Limb (tissue), 2 donors: ENCODE data around the gene HABP2.

Experiments
- DNase-seq, 2 donors: peaks; one replicate each; pipeline ENCODE4 v3.0.0-alpha.2; 2016; ENCODE audit errors: extremely low spot score in 2 of 2

Gene HABP2

GRCh38 chr10:113603057-113603777, 50.4 kb downstream of the HABP2 start:
- DNase-seq: no peak

- no peak for DNase-seq
These were observed 51.7 kb downstream of the HABP2 start for GRCh38 chr10:113604572-113604971.

GRCh38 chr10:113605268-113605978, 52.6 kb downstream of the HABP2 start:
- DNase-seq: no peak

- no peak for DNase-seq
These were observed 56.9 kb downstream of the HABP2 start for GRCh38 chr10:113609704-113610108.

GRCh38 chr10:113610631-113611601, 58.1 kb downstream of the HABP2 start:
- no peak for DNase-seq

- no peak for DNase-seq
These were observed 59.3 kb downstream of the HABP2 start for GRCh38 chr10:113612154-113612553.

GRCh38 chr10:113613427-113613826, 60.6 kb downstream of the HABP2 start:
- no peak for DNase-seq

- DNase-seq: no peak
These were observed 61.3 kb downstream of the HABP2 start for GRCh38 chr10:113613977-113614690.

- no peak for DNase-seq
These were observed 63.6 kb downstream of the HABP2 start for GRCh38 chr10:113616244-113617074.

GRCh38 chr10:113617086-113617485, 64.2 kb downstream of the HABP2 start:
- no peak for DNase-seq

- no peak for DNase-seq
These were observed 65.5 kb downstream of the HABP2 start for GRCh38 chr10:113618338-113618737.

- no peak for DNase-seq
These were observed 66.5 kb downstream of the HABP2 start for GRCh38 chr10:113619401-113619800.

- no peak for DNase-seq
These were observed 67.7 kb downstream of the HABP2 start for GRCh38 chr10:113620511-113620910.

GRCh38 chr10:113620936-113621335, 68.1 kb downstream of the HABP2 start:
- DNase-seq: no peak

- DNase-seq: no peak
These were observed 68.9 kb downstream of the HABP2 start for GRCh38 chr10:113621799-113622198.

- no peak for DNase-seq
These were observed 70.0 kb downstream of the HABP2 start for GRCh38 chr10:113622831-113623230.

- DNase-seq: no peak
These were observed 72.8 kb downstream of the HABP2 start for GRCh38 chr10:113625461-113626186.

- DNase-seq: peak in 1 of 2 donors; percentile 11
These were observed 74.0 kb downstream of the HABP2 start for GRCh38 chr10:113626809-113627355.

- DNase-seq: no peak
These were observed 75.0 kb downstream of the HABP2 start for GRCh38 chr10:113627836-113628235.
